SK-N-SH treated with all-trans-retinoic acid at 6 μM for 48 hours (cell line): ENCODE data around the gene PCDHAC2.

Experiments
- CSRNP3 ChIP-seq: fragments of 250-450 bp; sonication (Bioruptor Pico); IDR thresholded peaks from 2 replicates; pipeline ENCODE4 v1.5.1; 2021; ENCODE audit warnings: mild to moderate bottlenecking, moderate library complexity
- ESRRG ChIP-seq: fragments of 250-450 bp; sonication (Bioruptor Pico); IDR thresholded peaks from 2 replicates; pipeline ENCODE4 v1.6.1; 2021; ENCODE audit warnings: mild to moderate bottlenecking
- GLIS3 ChIP-seq: fragments of 250-450 bp; sonication (Bioruptor Pico); IDR thresholded peaks from 2 replicates; pipeline ENCODE4 v1.5.0; 2020; ENCODE audit warnings: mild to moderate bottlenecking, moderate library complexity
- ISL1 ChIP-seq: fragments of 250-450 bp; sonication (Bioruptor Pico); IDR thresholded peaks from 2 replicates; pipeline ENCODE4 v2.1.2; 2022; ENCODE audit warnings: mild to moderate bottlenecking, moderate library complexity
- OSR1 ChIP-seq: fragments of 250-450 bp; sonication (Bioruptor Pico); IDR thresholded peaks from 2 replicates; pipeline ENCODE4 v1.8.0; 2022; ENCODE audit warnings: moderate library complexity, mild to moderate bottlenecking, inconsistent platforms
- PPARA ChIP-seq: fragments of 250-450 bp; sonication (Bioruptor Pico); IDR thresholded peaks from 2 replicates; pipeline ENCODE4 v1.5.0; 2020; ENCODE audit warnings: mild to moderate bottlenecking, borderline replicate concordance
- RARB ChIP-seq: fragments of 250-450 bp; sonication (Bioruptor Pico); IDR thresholded peaks from 2 replicates; pipeline ENCODE4 v1.8.0; 2021; ENCODE audit warnings: mild to moderate bottlenecking, moderate library complexity
- SNAI2 ChIP-seq: fragments of 250-450 bp; sonication (Bioruptor Pico); IDR thresholded peaks from 2 replicates; pipeline ENCODE4 v1.5.0; 2020; ENCODE audit warnings: mild to moderate bottlenecking, moderate library complexity
- TCF4 ChIP-seq: fragments of 250-450 bp; sonication (Bioruptor Pico); IDR thresholded peaks from 2 replicates; pipeline ENCODE4 v1.8.0; 2021; ENCODE audit warnings: mild to moderate bottlenecking, moderate library complexity, borderline replicate concordance
- ZC3H10 ChIP-seq: fragments of 250-450 bp; sonication (Bioruptor Pico); IDR thresholded peaks from 2 replicates; pipeline ENCODE4 v1.5.1; 2021; ENCODE audit warnings: mild to moderate bottlenecking, moderate library complexity
- ZFP3 ChIP-seq: fragments of 250-450 bp; sonication (Bioruptor Pico); IDR thresholded peaks from 2 replicates; pipeline ENCODE4 v1.5.0; 2020; ENCODE audit warnings: mild to moderate bottlenecking, moderate library complexity
- ZNF70 ChIP-seq: fragments of 450-650 bp; formaldehyde crosslinking; IDR thresholded peaks from 2 replicates; pipeline ENCODE4 v1.5.0; 2020; ENCODE audit warnings: mild to moderate bottlenecking, moderate library complexity

GRCh38 chr5:141003031-141003430 lies 36.8 kb downstream of the PCDHAC2 start:
- TF ChIP-seq ZNF70 (CRISPR knock-in tag) = no peak
- TF ChIP-seq SNAI2 (CRISPR knock-in tag) = no peak
- no peak for TF ChIP-seq PPARA (CRISPR knock-in tag)
- no peak for TF ChIP-seq RARB (CRISPR knock-in tag)
- no peak for TF ChIP-seq ESRRG (CRISPR knock-in tag)
- TF ChIP-seq ISL1 (CRISPR knock-in tag) = no peak
- no peak for TF ChIP-seq ZFP3 (CRISPR knock-in tag)
- no peak for TF ChIP-seq GLIS3
- no peak for TF ChIP-seq ZC3H10 (CRISPR knock-in tag)
- TF ChIP-seq OSR1 (CRISPR knock-in tag) = no peak
- TF ChIP-seq CSRNP3 (CRISPR knock-in tag) = no peak
- TF ChIP-seq TCF4 = no peak
